Lower leg skin (tissue), 3 donors: ENCODE results near the gene PNPLA8.
"Not testable (repeated sequence)": the region's sequence is repeated elsewhere in the genome, so short reads cannot be mapped to it uniquely, and the experiment has no call there.

Source experiments
- POLR2A ChIP-seq, 2 donors: fragments of 450-650 bp; IDR thresholded peaks; one replicate each; pipeline ENCODE4 v1.6.1; 2016 to 2017; ENCODE audit warnings: antibody characterized with exemption in 2 of 2, mild to moderate bottlenecking in 1 of 2, moderate library complexity in 1 of 2
- TF ChIP-seq, protein P1 (sequence below), 3 donors: fragments of 450-650 bp; IDR thresholded peaks; one replicate each; pipeline ENCODE4 v1.5.1; 2016; ENCODE audit warnings: antibody characterized with exemption in 3 of 3, mild to moderate bottlenecking in 3 of 3, moderate library complexity in 2 of 3

DNA sequence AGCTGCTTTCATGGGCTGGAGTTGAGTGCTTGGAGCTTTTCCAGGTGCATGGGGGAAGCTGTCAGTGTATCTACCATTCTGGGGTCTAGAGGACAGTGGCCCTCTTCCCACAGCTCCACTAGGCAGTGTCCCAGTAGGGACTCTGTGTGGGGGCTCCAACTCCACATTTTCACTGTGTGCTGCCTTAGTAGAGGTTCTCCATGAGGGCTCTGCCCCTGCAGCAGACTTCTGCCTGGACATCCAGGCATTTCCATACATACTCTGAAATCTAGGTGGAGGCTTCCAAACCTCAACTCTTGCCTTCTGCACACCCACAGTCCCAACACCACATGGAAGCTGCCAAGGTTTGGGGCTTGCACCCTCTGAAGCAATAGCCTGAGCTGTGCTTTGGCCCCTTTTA, 30.7 kb upstream of the PNPLA8 start:
- TF ChIP-seq, protein P1, sequence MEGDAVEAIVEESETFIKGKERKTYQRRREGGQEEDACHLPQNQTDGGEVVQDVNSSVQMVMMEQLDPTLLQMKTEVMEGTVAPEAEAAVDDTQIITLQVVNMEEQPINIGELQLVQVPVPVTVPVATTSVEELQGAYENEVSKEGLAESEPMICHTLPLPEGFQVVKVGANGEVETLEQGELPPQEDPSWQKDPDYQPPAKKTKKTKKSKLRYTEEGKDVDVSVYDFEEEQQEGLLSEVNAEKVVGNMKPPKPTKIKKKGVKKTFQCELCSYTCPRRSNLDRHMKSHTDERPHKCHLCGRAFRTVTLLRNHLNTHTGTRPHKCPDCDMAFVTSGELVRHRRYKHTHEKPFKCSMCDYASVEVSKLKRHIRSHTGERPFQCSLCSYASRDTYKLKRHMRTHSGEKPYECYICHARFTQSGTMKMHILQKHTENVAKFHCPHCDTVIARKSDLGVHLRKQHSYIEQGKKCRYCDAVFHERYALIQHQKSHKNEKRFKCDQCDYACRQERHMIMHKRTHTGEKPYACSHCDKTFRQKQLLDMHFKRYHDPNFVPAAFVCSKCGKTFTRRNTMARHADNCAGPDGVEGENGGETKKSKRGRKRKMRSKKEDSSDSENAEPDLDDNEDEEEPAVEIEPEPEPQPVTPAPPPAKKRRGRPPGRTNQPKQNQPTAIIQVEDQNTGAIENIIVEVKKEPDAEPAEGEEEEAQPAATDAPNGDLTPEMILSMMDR (IDR thresholded peaks at IDR 0.05) = not testable (repeated sequence)
- TF ChIP-seq POLR2A (IDR thresholded peaks at IDR 0.05) = not testable (repeated sequence)
